ENCODE measurements around the gene TFB1M.

TFB1M gene

GRCh38 chr6:155256122-155256795 is 58.0 kb downstream of the TFB1M start:
- DNase-seq (ENCODE audit: low read depth) = peak; percentile 56
- TF ChIP-seq CTCF (conservative IDR thresholded peaks at IDR 0.05; ENCODE audit: low read length) = no peak
- no peak overlapping the region for H3K4me3 ChIP-seq (ENCODE audit: low read length)

GRCh38 chr6:155254139-155254538 is 60.1 kb downstream of the TFB1M start:
- no peak for TF ChIP-seq CTCF (conservative IDR thresholded peaks at IDR 0.05; ENCODE audit: low read length)
- DNase-seq (ENCODE audit: low read depth) = no peak
- H3K4me3 ChIP-seq (ENCODE audit: low read length) = no peak overlapping the region

GRCh38 chr6:155253337-155253736 is 60.9 kb downstream of the TFB1M start:
- H3K4me3 ChIP-seq (ENCODE audit: low read length) = no peak overlapping the region
- DNase-seq (ENCODE audit: low read depth) = no peak
- TF ChIP-seq CTCF (conservative IDR thresholded peaks at IDR 0.05; ENCODE audit: low read length) = no peak

GRCh38 chr6:155252581-155252980 is 61.7 kb downstream of the TFB1M start:
- no peak for TF ChIP-seq CTCF (conservative IDR thresholded peaks at IDR 0.05; ENCODE audit: low read length)
- H3K4me3 ChIP-seq (ENCODE audit: low read length) = no peak overlapping the region
- DNase-seq (ENCODE audit: low read depth) = no peak

- H3K4me3 ChIP-seq (ENCODE audit: low read length) = no peak overlapping the region
- no peak for DNase-seq (ENCODE audit: low read depth)
- TF ChIP-seq CTCF (conservative IDR thresholded peaks at IDR 0.05; ENCODE audit: low read length) = no peak
These were observed 63.4 kb downstream of the TFB1M start for GRCh38 chr6:155250701-155251381.

GRCh38 chr6:155248008-155249001 is 66.0 kb downstream of the TFB1M start:
- no peak overlapping the region for H3K4me3 ChIP-seq (ENCODE audit: low read length)
- DNase-seq (ENCODE audit: low read depth) = peak; percentile 71
- peak; percentile 87 for TF ChIP-seq CTCF (conservative IDR thresholded peaks at IDR 0.05; ENCODE audit: low read length)
